NCI-H510A (cell line): ENCODE measurements around the gene SLC7A10.

Source experiments
- DNase-seq: peaks from one replicate; lab custom pipeline; 2025; lab: John Stamatoyannopoulos, UW

SLC7A10 gene

GRCh38 chr19:33254245-33254824 is 28.7 kb upstream of the SLC7A10 start:
- DNase-seq: no peak

DNA sequence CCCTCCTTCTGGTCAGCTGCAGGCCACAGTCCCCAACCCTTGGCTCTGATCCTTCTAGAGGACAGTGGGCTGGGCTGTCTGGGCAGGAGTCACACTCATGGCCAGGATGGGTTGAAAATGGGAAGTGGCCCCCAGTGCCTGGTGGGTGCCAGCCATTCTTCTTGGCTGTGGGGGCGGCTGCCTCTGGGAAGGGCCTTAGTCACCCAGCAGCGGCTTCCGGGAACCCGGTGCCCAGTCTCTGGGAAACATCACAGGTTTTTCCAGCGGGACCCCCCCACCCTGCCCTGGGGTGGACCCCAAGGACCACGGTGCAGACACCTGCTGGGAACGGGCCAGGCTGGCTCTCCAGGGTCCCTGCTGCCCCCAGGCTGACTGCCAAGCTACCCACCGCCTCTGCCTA is 27.3 kb upstream of the SLC7A10 start:
- no peak for DNase-seq

GRCh38 chr19:33252418-33252962 is 26.8 kb upstream of the SLC7A10 start:
- DNase-seq: no peak

GRCh38 chr19:33251526-33252090 is 26.0 kb upstream of the SLC7A10 start:
- DNase-seq: no peak

- no peak for DNase-seq
Measured at GRCh38 chr19:33251076-33251475, 25.4 kb upstream of the SLC7A10 start.

DNA sequence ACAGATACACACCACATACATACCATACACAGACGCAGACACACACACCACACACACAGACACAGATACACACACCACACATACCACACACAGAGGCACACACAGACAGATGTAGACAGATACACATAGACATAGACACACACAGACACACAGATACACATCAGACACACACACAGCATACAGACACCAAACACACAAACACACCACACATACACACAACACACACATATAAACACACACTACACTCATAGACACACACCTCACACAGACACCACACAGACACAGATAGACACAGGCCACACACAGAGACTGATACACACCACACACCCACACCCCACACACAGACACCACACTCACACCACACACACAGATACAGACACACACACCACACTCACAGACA is 24.9 kb upstream of the SLC7A10 start:
- no peak for DNase-seq

- no peak for DNase-seq
Measured at GRCh38 chr19:33249740-33250366, 24.2 kb upstream of the SLC7A10 start.

DNA sequence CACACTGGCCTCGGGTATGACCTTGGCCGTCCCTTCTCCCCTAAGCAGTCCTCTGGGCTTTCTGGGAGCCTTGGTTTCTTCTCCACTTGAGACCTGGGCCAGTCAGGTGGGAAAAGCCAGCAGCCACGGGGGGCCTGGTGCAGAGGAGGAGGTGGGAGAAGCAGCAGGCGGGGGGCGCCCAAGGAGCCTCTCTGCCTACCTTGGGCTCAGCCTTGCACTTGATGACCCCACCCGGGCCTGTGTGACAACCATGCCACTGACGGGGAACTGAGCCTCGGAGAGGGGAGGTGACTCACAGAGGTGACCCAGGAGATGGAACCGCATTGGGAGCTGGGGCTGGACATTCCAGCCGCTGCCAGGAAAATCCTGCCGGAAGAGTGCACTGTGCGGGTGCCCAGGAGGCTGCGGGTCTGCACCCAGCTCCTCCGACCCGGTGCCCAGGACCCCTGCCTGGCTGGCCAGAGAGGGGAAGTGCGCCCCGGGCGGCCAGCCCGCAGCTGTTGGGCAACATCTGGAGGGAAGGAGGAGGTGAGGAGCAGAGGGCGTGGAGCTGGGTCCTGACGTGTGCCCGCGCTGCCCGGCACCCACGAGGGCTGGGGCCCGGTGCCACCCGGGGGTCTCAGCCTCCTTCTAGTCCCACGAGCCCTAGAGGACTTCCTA is 23.4 kb upstream of the SLC7A10 start:
- no peak for DNase-seq

- no peak for DNase-seq
Measured at GRCh38 chr19:33248553-33248953, 22.9 kb upstream of the SLC7A10 start.

- DNase-seq: no peak
Measured at GRCh38 chr19:33248104-33248503, 22.5 kb upstream of the SLC7A10 start.

- no peak for DNase-seq
Measured at GRCh38 chr19:33247441-33247819, 21.8 kb upstream of the SLC7A10 start.

- DNase-seq: no peak
Measured at GRCh38 chr19:33246709-33247440, 21.2 kb upstream of the SLC7A10 start.

- DNase-seq: no peak
Measured at GRCh38 chr19:33245948-33246708, 20.5 kb upstream of the SLC7A10 start.

GRCh38 chr19:33242911-33243310 is 17.3 kb upstream of the SLC7A10 start:
- DNase-seq: no peak

- DNase-seq: no peak
Measured at GRCh38 chr19:33242131-33242530, 16.5 kb upstream of the SLC7A10 start.

DNA sequence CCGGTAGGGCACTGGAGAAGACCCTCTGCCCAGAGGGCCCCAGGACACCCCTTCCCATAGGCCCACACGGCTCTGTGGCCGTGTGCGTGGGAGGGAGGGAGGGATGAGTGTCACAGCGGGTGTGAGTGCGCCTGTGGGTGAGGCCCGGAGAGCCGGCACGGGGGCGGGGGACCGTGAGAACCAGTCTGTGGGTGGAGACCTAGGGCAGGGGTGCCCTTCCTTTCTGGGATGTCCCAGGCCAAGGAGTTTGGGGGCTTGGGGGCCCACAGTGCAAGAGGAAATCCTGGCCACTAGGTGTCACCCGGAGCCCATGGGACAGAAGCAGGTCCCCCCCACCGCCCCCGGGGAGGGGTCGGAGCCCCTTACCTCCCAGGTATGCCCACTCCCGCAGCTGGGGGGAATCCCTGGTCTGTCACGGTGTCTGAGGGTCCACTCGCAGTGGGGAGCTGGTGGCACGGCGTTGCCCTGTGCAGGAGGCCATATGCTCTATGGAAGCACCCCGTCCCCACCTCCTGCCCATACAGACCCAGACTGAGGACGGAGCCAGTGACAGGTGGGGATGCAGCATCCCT is 16.0 kb upstream of the SLC7A10 start:
- DNase-seq: no peak

DNA sequence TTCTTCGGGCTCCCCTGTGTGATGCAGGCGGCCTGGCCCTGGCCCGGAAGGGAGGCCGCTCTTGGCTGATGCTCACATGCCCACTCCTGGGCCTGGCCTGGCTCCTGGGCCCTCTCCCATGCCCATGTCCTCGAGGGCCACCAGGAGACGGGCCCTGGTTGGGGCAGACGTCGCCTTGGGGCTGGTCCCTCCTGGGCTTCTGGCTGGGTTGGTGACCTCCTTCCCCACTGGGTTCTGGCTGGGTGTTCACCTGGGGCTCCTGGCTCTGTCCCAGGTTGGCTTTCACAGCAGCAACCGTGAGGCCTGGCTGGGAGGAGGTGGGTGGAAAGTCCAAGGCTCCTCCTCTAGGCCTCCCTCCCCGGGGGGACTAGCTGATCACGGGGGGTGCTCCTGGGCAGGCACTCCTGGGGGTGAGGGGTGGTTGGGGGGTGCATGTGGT is 15.5 kb upstream of the SLC7A10 start:
- no peak for DNase-seq

DNA sequence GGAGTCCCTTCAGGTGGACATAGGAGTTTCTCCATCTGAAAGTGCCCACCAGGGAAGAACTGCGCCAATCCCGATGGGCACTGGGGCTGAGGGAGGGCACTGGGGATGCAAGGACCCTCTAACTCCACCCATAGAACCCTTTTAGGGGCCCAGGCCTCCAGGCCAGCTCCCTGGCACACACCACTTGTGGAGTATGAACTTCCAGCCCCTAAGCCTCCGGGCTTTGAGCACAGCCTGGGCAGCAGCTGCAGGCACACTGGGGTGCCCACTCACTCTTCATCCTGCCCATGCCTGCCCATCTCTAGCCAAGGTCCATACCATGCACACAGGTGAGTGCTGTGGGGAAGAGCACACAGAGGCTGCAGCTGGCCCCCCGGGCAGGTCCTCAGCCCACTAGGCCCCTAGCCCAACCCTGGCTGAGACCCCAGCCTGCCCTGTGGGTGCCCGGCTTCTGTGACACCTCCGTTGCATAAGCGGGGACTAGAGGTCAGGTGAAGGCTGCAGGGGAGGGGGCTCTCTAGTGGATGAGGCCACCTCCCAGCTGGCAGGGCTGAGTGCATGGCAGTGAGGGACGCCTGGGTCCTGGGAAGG is 14.6 kb upstream of the SLC7A10 start:
- no peak for DNase-seq

DNA sequence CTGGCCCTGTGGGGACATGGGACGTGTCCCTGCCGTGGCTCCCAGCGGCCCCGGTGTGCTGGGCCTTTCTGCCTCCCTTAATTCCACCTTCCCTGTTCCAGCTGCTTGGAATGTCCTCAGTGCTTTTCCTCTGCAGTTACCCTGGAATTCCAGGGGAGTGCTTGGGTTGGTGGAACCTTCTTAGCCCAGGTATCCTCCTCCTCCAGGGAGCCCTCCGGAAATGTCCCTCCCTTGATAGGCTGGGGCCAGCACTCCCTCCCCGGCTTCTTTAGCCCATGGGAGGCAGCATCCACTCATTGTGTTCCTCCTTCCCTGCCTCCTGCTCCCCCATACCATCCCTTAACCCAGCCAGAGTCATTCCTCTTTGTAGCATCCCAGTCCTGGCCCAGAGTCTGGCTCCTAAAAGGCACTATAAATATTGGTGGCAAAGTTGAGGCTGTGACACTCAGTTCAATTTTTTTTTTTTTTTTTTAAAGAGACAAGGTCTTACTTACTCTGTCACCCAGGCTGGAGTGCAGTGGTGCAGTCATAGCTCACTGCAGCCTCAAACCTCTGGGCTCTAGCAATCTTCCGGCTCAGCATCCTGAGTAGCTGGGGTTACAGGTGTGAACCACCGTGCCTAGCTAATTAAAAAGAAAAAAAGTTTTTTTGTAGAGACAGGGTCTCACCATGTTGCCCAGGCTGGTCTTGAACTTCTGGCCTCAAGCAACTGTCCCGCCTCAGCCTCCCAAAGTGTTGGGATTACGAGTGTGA is 13.7 kb upstream of the SLC7A10 start:
- DNase-seq: no peak
